ENCODE data around the gene CDC42BPB.

Gene CDC42BPB

GRCh38 chr14:102903889-102904512, 153.3 kb downstream of the CDC42BPB start:
- no peak for TF ChIP-seq CTCF (IDR thresholded peaks at IDR 0.05; ENCODE audit: low read depth, low read length)

GRCh38 chr14:102903248-102903888, 154.0 kb downstream of the CDC42BPB start:
- TF ChIP-seq CTCF (IDR thresholded peaks at IDR 0.05; ENCODE audit: low read depth, low read length), result no peak
- no peak overlapping the region for H3K4me3 ChIP-seq (ENCODE audit: low read depth, low read length)

More at GRCh38 chr14:102903889-102904512, 153.3 kb downstream of the CDC42BPB start:
- no peak overlapping the region for H3K4me3 ChIP-seq (ENCODE audit: low read depth, low read length)

GRCh38 chr14:102902523-102903247, 154.7 kb downstream of the CDC42BPB start:
- no peak overlapping the region for H3K4me3 ChIP-seq (ENCODE audit: low read depth, low read length)
- TF ChIP-seq CTCF (IDR thresholded peaks at IDR 0.05; ENCODE audit: low read depth, low read length), result no peak

GRCh38 chr14:102902086-102902485, 155.3 kb downstream of the CDC42BPB start:
- no peak overlapping the region for H3K4me3 ChIP-seq (ENCODE audit: low read depth, low read length)
- no peak for TF ChIP-seq CTCF (IDR thresholded peaks at IDR 0.05; ENCODE audit: low read depth, low read length)

GRCh38 chr14:102901633-102902032, 155.7 kb downstream of the CDC42BPB start:
- TF ChIP-seq CTCF (IDR thresholded peaks at IDR 0.05; ENCODE audit: low read depth, low read length), result no peak
- no peak overlapping the region for H3K4me3 ChIP-seq (ENCODE audit: low read depth, low read length)

GRCh38 chr14:102900631-102901571, 156.4 kb downstream of the CDC42BPB start:
- TF ChIP-seq CTCF (IDR thresholded peaks at IDR 0.05; ENCODE audit: low read depth, low read length), result no peak
- no peak overlapping the region for H3K4me3 ChIP-seq (ENCODE audit: low read depth, low read length)

Measured in WI38 (cell line).